ENCODE results near the gene CPT1C.
"Not testable (repeated sequence)": the region's sequence is repeated elsewhere in the genome, so short reads cannot be mapped to it uniquely, and the experiment has no call there.

CPT1C gene

GRCh38 chr19:49700563-49700962, 9.6 kb downstream of the CPT1C start:
- H3K4me3 ChIP-seq (ENCODE audit: low read depth, low read length) = no peak overlapping the region

- no peak overlapping the region for H3K4me3 ChIP-seq (ENCODE audit: low read depth, low read length)
Observed at GRCh38 chr19:49701271-49701786, 10.4 kb downstream of the CPT1C start.

DNA sequence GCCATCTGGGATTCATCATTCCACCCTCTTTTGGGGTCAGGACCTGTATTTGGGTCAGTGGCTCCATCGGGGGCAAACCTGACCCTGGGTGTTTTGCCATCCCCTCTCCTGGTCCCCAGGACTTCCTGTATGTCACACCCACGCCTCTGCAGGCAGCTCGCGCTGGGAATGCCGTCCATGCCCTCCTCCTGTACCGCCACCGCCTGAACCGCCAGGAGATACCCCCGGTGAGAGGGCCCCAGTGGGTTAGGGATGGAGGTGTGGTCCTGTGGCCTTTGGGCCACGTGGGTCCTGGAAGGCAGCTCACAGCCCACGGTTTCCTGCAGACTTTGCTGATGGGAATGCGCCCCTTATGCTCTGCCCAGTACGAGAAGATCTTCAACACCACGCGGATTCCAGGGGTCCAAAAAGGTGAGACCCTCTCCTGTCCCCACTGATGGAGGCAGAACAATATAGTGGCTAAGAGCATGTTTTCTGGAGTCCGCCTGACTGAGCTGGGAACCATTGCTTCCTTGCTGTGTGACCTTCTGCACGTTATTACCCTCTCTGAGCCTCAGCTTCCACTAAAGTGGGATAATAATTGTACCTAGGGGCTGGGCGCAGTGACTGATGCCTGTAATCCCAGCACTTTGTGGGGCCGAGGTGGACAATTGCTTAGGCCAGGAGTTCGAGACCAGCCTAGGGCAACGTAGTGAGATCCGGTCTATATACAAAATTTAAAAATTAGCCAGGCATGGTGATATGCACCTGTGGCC, 14.1 kb downstream of the CPT1C start:
- H3K4me3 ChIP-seq (ENCODE audit: low read depth, low read length) = no peak overlapping the region

DNA sequence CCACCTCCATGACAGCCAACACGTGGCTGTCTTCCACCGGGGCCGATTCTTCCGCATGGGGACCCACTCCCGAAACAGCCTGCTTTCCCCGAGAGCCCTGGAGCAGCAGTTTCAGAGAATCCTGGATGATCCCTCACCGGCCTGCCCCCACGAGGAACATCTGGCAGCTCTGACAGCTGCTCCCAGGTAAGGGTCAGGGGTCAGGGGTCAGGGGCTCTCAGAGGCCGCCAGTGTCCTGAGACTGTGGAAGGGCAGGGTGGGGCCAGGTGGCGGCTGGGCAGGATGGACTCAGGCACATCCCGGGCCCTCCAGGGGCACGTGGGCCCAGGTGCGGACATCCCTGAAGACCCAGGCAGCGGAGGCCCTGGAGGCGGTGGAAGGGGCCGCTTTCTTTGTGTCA, 15.0 kb downstream of the CPT1C start:
- H3K4me3 ChIP-seq (ENCODE audit: low read depth, low read length) = no peak overlapping the region

DNA sequence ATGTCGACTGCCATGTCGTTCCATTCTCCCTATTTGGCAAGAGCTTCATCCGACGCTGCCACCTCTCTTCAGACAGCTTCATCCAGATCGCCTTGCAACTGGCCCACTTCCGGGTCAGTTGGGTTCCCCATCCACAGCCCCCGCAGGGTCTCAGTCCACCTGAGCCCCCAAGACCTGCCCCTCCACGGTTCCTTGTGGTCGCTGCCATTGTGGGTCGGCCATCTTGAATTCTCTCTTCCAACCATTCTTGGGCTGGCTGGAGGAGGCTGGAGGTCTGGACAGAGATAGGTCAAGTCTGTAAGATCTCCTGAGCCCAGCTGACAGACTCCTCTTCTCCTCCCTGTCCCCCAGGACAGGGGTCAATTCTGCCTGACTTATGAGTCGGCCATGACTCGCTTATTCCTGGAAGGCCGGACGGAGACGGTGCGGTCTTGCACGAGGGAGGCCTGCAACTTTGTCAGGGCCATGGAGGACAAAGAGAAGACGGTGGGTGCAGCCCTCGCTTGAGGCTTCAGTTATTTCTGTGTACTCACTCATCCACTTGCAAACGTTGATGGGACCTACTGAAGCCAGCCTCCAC, 19.5 kb downstream of the CPT1C start:
- no peak overlapping the region for H3K4me3 ChIP-seq (ENCODE audit: low read depth, low read length)

GRCh38 chr19:49712397-49712859, 21.5 kb downstream of the CPT1C start:
- H3K4me3 ChIP-seq (ENCODE audit: low read depth, low read length) = no peak overlapping the region

GRCh38 chr19:49713236-49713845, 22.4 kb downstream of the CPT1C start:
- no peak overlapping the region for H3K4me3 ChIP-seq (ENCODE audit: low read depth, low read length)

DNA sequence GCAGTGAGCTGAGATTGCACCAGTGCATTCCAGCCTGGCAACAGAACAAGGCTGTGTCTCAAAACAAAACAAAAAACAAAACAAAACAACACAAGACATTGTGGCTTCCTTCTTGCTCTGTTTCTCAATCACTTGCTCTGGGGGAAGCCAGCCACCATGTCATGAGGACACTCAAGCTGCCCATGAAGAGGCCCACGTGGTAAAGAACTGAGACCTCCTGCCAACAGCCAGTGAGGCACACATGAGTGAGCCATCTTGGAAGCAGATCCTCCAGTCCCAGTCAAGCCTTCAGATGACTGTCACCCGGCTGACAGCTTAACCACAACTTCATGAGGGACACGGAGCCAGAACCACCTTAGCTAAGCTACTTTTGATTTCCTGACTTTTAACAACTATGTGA, 25.2 kb downstream of the CPT1C start:
- H3K4me3 ChIP-seq (ENCODE audit: low read depth, low read length) = no peak overlapping the region

DNA sequence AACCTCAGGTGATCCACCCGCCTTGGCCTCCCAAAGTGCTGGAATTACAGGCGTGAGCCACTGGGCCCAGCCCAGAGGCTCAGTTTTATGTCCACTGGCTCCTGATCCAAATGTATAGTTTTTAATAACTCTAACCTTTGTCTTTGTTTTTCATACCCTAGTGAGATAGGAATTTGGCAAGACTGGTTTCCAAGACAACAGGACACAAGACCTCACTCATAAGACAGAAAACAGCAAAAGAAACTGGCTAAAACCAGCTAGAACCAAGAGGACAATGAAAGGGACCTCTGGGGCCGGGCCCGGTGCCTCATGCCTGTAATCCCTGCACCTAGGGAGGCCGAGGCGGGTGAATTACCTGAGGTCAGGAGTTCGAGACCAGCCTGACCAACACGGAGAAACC, 27.6 kb downstream of the CPT1C start:
- no peak overlapping the region for H3K4me3 ChIP-seq (ENCODE audit: low read depth, low read length)

- H3K4me3 ChIP-seq (ENCODE audit: low read depth, low read length) = no peak overlapping the region
Observed at GRCh38 chr19:49718991-49719390, 28.1 kb downstream of the CPT1C start.

DNA sequence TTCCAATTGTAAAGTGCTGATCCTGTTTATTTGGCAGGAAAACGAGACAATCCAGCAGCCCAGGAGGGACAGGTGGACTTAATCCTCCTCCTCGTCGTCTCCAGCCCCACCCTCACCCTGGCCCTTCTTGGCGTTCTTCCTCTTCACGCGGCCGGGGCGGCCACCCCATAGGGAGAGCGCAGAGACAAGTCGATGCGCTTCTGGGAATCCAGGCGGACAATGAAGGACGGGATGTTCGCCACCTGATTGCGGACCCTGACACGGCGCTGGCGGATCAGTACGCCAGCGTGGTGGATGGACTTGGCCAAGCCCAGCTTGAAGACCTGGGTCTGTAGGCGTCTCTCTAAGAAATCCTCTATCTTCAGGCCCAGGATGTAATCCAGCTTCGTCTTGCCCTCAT, 28.5 kb downstream of the CPT1C start:
- not testable (repeated sequence) for H3K4me3 ChIP-seq (ENCODE audit: low read depth, low read length)

- no peak overlapping the region for H3K4me3 ChIP-seq (ENCODE audit: low read depth, low read length)
Observed at GRCh38 chr19:49727217-49728030, 36.5 kb downstream of the CPT1C start.

GRCh38 chr19:49730166-49730565, 39.2 kb downstream of the CPT1C start:
- no peak overlapping the region for H3K4me3 ChIP-seq (ENCODE audit: low read depth, low read length)

DNA sequence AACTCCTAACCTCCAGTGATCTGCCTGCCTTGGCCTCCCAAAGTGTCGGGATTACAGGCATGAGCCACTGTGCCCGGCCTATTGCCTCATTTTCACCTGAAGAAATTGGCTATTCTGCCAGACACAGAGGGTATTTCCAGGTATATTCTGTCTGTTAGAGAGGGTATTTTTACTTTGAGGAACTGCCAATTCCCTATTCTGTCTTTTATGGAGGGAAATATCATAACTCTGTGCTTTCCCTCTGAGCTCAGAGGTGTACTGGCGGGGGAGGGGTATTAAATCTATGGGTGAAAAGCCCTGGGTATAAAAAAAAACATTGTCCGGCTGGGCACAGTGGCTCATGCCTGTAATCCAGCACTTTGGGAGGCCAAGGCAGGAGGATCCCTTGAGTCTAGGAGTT, 47.4 kb downstream of the CPT1C start:
- H3K4me3 ChIP-seq (ENCODE audit: low read depth, low read length) = no peak overlapping the region

GRCh38 chr19:49739098-49739497, 48.2 kb downstream of the CPT1C start:
- no peak overlapping the region for H3K4me3 ChIP-seq (ENCODE audit: low read depth, low read length)

DNA sequence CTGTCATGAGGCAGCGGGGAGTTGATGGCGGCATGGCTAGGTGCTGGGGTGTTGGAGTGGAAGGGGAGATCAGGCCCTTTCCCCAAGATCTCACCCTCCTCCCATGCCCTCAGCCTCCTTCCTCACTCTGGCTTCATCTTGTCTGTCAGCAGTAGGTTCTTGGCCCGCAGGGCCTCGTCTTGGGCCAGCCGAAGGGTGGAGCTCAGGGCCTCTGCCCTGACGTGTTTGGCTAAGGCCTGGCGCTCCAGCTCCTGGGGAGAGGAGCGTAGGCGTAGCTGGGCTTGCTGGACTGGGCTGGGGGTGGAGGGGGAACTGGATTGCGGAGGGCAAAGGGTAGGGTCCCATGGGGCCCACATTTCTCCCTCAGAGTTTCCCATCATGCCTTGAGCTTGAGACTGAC, 49.0 kb downstream of the CPT1C start:
- H3K4me3 ChIP-seq (ENCODE audit: low read depth, low read length) = no peak overlapping the region

DNA sequence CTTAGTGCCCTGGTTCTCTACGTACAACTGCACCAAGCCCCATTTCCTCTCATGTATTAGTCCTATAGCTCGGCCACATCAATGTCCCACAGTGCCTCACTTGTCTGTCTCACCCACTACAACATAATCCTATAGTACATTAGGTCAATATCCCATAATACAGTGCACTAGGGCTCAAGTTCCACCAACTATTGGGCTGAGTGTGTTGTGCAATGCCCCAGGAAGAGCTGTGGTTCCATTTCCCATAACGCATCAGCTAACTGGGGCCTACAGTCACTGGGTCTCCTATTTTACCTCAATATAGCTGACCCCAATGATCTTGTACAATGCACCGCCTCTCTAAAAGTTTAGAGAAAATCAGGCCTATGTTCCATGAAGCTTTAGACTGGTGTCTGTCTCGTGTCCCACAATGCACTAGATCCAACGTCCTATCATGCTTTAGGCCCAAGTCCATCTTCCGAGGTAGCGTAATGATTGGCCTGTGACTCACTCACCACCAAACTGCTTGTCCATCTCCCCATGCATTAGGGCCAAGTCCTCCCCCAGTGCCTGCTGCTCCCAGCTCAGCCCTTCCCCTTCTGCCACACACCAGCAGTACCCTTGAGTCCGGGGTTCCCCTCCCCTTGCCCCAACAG, 50.4 kb downstream of the CPT1C start:
- no peak overlapping the region for H3K4me3 ChIP-seq (ENCODE audit: low read depth, low read length)

- no peak overlapping the region for H3K4me3 ChIP-seq (ENCODE audit: low read depth, low read length)
Observed at GRCh38 chr19:49744946-49745381, 54.0 kb downstream of the CPT1C start.

GRCh38 chr19:49746206-49746958, 55.5 kb downstream of the CPT1C start:
- H3K4me3 ChIP-seq (ENCODE audit: low read depth, low read length) = no peak overlapping the region

All from iPS-11a (cell line).